ENCODE measurements around the gene SCN2A.

Gene SCN2A

GRCh38 chr2:165431014-165431413 is 191.8 kb downstream of the SCN2A start:
- DNase-seq (ENCODE audit: insufficient read length) (no peak), FAIRE-seq (no peak)
- TF ChIP-seq POLR2A (IDR thresholded peaks at IDR 0.05; ENCODE audit: low read depth, low read length), result no peak
- TF ChIP-seq POLR2AphosphoS5 (IDR thresholded peaks at IDR 0.05; ENCODE audit: low read depth, low read length), result no peak
- TF ChIP-seq TAF1 (IDR thresholded peaks at IDR 0.05; ENCODE audit: borderline replicate concordance, low read depth, low read length), result no peak

GRCh38 chr2:165432234-165432966 is 193.2 kb downstream of the SCN2A start:
- FAIRE-seq (no peak), DNase-seq (ENCODE audit: insufficient read length) (no peak)
- no peak for TF ChIP-seq TAF1 (IDR thresholded peaks at IDR 0.05; ENCODE audit: borderline replicate concordance, low read depth, low read length)
- TF ChIP-seq POLR2A (IDR thresholded peaks at IDR 0.05; ENCODE audit: low read depth, low read length), result no peak
- no peak for TF ChIP-seq POLR2AphosphoS5 (IDR thresholded peaks at IDR 0.05; ENCODE audit: low read depth, low read length)

- DNase-seq (ENCODE audit: insufficient read length) (no peak), FAIRE-seq (no peak)
- TF ChIP-seq POLR2AphosphoS5 (IDR thresholded peaks at IDR 0.05; ENCODE audit: low read depth, low read length) (no peak), TAF1 (IDR thresholded peaks at IDR 0.05; ENCODE audit: borderline replicate concordance, low read depth, low read length) (no peak)
Measured at GRCh38 chr2:165434865-165435496, 195.8 kb downstream of the SCN2A start.

- no peak for DNase-seq (ENCODE audit: insufficient read length)
- FAIRE-seq, result no peak
Measured at GRCh38 chr2:165435611-165436010, 196.4 kb downstream of the SCN2A start.

GRCh38 chr2:165436559-165436958 is 197.3 kb downstream of the SCN2A start:
- TF ChIP-seq TAF1 (IDR thresholded peaks at IDR 0.05; ENCODE audit: borderline replicate concordance, low read depth, low read length), result no peak
- no peak for TF ChIP-seq POLR2A (IDR thresholded peaks at IDR 0.05; ENCODE audit: low read depth, low read length)
- no peak for TF ChIP-seq POLR2AphosphoS5 (IDR thresholded peaks at IDR 0.05; ENCODE audit: low read depth, low read length)
- FAIRE-seq, result no peak
- no peak for DNase-seq (ENCODE audit: insufficient read length)

More at GRCh38 chr2:165435611-165436010, 196.4 kb downstream of the SCN2A start:
- no peak for TF ChIP-seq TAF1 (IDR thresholded peaks at IDR 0.05; ENCODE audit: borderline replicate concordance, low read depth, low read length)
- no peak for TF ChIP-seq POLR2AphosphoS5 (IDR thresholded peaks at IDR 0.05; ENCODE audit: low read depth, low read length)
- TF ChIP-seq POLR2A (IDR thresholded peaks at IDR 0.05; ENCODE audit: low read depth, low read length), result no peak

- FAIRE-seq (no peak), DNase-seq (ENCODE audit: insufficient read length) (no peak)
- TF ChIP-seq POLR2A (IDR thresholded peaks at IDR 0.05; ENCODE audit: low read depth, low read length), result no peak
- TF ChIP-seq TAF1 (IDR thresholded peaks at IDR 0.05; ENCODE audit: borderline replicate concordance, low read depth, low read length), result no peak
- TF ChIP-seq POLR2AphosphoS5 (IDR thresholded peaks at IDR 0.05; ENCODE audit: low read depth, low read length), result no peak
Measured at GRCh38 chr2:165440367-165440766, 201.2 kb downstream of the SCN2A start.

All from GM12892 (cell line).